Measurements from ENCODE around the gene LELP1. TPM values are rescaled to one million over a fixed set of nuclear protein-coding genes. Genes with fewer than 3 reads are reported as not detected.
"Not testable (repeated sequence)": the region's sequence is repeated elsewhere in the genome, so short reads cannot be mapped to it uniquely, and the experiment has no call there.

The LELP1 gene
- not detected in 2 replicates for total RNA-seq

DNA sequence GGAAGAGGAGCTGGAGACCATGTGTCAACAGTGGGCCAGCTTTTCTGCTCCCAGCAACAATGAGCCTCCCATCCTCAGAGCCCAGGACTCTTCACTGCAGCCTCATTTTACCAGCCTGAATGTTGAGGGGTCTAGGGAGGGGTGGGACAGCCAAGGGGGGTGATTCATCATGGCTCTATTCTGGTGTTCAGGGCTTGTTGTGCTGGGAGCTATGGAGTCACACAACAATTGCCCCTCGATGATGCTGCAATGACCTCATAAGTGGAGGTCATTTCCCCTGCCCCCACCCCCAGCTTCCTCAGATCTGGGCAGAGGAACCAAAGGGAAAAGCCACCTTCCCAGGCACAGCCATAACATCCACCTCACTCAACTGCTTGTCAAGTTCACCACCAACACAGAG, at the start of gene LELP1:
TSS of gene LELP1 (plus strand) at position 301 of the 400 bp plus-strand sequence. CDS start 1,278 bp downstream, outside the sequence.
- intact Hi-C loops (cut with micrococcal nuclease), result no loop called here

DNA sequence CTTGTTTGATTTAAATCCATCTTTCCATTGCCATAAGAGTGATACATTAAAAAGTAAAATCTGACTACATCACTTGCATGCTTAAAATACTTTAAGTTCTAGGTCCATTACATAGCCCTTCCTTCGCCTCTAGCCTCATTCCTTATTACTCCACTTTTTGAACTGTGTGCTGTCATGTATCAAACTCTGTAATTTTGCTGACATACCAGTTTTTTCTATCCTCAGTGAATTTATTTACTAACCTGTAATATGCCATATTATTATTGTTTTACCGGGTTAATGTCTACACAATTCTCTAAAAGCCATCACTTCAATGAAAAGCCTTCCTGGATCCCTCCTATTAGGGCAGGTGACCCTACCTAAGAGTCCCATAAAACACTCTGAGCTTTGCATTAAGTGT, 47.7 kb upstream of the LELP1 start:
- intact Hi-C loops (cut with micrococcal nuclease), result no loop called here

DNA sequence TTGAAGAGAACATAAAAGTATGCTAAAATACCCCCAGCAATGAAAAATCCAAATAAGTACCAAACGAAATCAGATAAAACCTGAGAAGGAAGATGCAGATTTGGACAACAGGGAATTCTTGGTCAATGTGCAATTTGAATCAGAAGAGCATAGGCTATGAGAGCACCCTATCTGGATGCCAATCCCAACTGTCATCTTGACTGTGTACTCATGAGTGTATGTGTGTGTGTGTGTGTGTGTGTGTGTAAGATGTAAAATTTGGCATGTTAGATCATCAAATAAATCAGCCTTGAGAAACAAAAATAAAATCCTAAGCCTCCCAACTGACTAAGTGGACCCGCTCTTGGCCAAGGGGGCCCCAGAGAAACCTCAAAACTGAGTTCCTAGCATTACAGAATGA, 34.5 kb upstream of the LELP1 start:
- intact Hi-C loops (cut with micrococcal nuclease), result no loop called here

DNA sequence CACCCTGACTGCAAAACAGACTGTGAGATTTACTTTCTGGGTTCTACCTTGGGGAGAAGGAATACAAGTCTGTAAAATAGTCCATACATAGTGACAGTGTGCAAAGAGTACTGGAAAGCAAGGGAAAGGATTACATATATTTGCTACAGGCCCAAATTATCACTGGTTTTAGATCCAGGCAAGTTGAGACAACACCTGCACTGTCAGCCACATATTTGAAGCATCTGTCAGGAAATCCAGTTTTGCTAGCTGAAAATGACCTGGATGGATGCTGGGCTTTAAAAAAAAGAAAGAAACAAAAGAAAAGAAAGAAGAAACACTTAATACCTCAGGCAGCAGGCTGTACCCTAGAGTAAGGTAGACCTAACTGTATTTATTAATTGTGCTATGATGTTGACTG, 28.6 kb upstream of the LELP1 start:
- intact Hi-C loops (cut with micrococcal nuclease), result no loop called here

DNA sequence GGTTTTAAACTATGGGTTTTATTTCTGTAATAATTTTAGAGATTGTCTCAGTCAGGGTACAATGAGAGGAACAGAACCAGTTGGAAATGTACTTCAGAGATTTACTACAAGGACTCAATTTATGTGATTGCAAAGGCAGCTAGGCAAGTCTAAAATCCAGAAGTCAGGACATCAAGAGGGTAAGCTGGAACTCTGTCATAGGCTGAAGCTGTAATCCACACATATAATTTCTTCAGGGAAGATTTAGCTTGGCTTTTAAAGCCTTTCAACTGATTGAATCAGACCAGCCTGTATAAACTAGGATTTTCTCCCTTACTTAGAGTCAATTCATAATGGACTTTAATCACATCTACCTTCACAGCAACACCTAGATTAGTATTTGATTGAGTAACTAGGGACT, 24.3 kb upstream of the LELP1 start:
- intact Hi-C loops (cut with micrococcal nuclease), result no loop called here

DNA sequence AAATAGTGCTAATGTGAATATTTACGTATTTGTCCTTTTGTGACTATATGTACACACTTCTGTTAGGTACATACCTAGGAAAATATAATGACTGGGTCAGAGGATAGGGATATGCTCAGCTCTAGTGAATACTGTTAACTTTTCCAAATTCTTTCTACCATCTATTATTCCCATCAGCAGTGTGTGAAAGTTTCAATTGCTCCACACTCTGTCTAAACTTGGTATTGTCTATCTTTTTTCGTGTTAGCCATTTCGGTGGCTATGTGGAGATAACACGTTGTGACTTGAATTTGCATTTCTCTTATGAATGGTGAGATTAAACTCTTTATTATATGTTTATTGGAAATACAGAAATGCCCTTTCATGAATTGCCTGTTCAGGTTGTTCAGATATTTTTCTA, 22.7 kb upstream of the LELP1 start:
- intact Hi-C loops (cut with micrococcal nuclease), result no loop called here

DNA sequence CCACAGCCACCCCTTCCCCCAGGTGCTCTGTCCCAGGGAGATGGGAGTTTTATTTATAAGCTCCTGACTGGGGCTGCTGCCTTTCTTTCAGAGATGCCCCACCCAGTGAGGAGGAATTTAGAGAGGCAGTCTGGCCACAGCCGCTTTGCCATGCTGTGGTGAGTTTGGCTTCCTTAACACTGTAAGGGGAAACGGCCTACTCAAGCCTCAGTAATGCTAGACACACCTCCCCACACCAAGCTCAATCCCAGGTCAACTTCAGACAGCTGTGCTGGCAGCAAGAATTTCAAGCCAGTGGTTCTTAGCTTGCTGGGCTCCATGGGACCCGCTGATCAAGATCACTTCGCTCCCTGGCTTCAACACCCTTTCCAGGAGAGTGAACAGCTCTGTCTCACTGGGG, 14.9 kb upstream of the LELP1 start:
- intact Hi-C loops (cut with micrococcal nuclease), result not testable (repeated sequence)

DNA sequence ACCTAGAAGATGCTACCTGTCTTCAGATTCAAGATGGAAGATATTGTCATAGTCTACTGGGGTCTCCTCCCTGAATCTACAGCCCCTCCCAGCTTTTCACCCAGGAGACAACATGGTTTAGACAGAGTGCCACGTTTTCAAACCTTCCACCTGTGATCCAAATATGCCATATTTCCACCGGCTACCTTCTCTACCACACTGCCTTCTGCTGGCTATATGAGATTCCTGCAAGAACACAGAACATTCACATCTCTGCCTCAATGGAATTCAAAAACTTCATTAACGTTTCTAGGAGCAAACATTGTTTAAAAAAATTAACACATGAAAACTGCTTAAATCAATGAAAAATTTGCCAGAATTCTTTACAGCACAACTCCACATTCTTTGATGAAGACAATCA, 12.9 kb upstream of the LELP1 start:
- intact Hi-C loops (cut with micrococcal nuclease), result no loop called here

DNA sequence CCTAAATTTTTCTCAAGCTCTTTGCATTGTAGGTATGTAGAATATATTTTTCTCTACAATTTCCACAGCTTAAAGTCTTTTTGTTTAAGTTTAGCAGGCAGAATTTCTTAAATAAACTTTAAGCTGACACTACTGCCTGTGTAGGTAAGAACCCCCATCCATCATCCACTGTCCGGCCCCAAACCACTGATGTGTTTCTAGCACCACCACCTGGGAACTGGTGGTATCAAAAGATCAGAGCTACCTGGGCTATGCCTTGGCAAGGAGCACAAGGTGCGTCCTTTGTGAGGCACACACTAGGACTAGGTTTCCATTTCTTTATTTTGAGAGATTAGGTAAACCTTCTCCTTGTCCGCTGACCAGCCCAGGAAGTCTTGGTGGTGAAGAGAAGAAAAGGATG, 10.5 kb upstream of the LELP1 start:
- intact Hi-C loops (cut with micrococcal nuclease), result no loop called here

DNA sequence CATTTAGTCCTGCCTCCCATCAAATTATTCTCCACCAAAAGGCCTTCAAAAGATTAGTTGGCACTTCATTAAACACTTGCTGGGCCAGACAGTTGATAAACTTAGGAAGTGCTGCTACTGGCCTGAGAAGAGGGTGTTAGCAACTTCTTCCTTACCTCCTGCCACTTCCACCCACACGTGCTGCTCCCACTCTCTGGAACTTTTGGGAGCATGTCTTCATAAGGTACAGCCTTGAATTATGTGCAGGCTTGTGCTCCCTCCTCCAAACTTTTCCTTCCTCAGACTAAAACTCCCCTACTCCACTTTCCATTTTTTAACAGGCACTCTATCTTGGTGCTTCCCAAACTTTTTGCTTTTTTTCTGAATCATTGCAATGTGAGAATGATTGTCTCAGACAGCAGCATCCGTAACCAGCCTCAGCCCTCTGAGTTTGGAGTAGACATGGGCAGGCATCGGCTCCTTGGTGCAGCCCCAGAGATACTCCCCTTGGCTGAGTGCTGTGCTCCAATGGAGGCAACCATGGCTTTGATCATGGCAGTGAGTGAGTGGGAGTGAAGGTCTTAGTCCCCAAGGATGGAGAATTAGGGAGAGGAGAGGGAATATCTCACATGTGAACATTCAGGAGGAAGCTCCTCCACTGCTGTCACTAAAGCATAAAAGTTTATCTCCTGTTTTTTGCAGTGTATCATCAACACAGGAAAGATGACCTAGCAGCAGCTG, 8.7 kb upstream of the LELP1 start:
- intact Hi-C loops (cut with micrococcal nuclease), result no loop called here

DNA sequence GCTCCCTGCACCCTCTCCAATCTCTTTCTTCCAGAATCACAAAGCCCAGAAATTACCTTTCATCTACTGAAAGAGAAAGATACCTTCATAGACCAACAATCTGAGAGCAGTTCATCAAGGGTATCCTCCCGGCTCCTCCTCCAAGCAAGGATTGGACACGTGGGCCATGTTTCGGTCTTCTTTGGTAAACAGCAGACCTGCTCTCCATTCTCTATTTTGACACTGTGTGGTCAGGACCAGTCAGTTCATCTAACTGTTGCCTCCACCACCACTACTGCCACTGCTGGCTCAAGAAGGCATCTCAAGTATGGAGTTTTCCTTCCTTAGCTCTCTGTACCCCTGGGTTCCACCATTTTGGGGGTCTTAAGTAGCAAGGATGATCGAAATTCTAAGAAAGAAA, 8.0 kb upstream of the LELP1 start:
- intact Hi-C loops (cut with micrococcal nuclease), result no loop called here

DNA sequence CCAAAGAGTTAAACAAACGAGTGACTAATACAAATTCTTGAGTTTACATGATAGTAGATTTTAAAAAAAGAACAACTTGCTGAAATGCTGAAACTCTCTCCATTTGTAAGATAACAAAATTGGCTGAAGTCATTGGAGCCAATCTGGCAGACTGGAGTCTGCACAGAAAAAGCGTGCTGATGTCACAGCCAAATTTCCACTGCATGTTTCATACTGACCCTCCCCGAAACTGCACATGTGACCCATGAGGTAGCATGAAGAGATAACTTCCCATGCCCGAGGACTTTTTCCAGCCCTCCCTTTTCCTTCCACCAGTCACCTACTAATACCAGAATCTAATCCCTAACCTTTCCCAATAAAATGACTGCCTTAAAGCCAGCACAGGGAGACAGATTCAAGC, 1.2 kb upstream of the LELP1 start:
- intact Hi-C loops (cut with micrococcal nuclease), result no loop called here

DNA sequence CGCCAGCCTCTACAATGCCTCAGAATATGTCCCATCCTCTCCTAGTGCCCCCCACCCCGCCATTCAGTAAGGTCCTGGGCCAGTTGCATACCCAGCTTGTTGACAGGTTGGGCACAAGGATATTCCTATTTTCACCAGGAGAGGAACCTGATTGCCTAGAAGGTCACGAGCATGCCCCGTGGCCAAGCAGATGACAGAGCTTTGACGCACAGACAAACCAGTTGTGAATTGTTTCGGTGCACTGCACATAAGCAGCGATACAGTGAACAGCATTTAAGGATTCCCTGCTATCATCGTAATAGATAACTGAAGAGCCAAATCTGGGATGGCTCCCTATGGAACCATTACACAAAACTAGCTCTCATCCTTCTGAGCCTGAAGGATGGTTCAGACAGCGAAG, 3.4 kb downstream of the LELP1 start:
- intact Hi-C loops (cut with micrococcal nuclease), result no loop called here

DNA sequence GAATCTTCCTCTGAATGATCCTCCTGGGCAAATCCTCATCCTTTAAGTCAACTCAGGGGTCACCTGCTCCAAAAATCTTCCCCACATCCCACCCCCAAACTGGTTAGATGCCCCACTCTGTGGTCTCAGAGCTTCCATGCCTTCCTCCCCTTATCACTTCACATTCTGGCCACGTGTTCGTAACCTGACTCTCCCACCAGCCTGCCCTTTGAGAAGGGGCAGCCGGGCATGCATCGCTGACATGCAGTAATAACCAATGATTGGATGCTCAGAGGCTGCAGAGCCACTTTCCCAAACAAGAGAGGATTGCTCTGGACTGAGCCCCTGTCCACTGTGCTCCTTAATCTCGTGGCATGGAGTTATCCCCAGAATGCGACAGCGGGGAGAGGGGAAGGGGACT, 7.0 kb downstream of the LELP1 start:
- intact Hi-C loops (cut with micrococcal nuclease), result no loop called here

DNA sequence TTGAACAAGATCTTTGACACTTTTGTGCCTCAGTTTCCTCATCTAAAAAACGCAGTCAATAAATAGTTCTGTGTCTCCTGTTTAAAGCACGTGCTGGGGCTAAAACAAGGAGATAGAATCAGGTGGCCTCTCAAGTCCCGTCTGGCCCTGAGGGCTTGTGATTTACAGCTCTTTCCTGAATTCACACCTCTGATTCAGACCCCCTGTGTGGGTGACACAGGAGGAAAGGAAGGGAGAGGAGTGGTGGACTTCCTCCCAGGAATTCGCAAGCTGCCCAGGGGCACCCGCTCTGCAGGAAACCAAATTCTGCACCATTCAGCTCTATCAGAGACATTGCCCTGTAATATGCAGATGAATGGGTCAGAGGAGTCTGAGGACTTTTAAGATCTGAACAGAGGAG, 9.0 kb downstream of the LELP1 start:
- intact Hi-C loops (cut with micrococcal nuclease), result no loop called here

DNA sequence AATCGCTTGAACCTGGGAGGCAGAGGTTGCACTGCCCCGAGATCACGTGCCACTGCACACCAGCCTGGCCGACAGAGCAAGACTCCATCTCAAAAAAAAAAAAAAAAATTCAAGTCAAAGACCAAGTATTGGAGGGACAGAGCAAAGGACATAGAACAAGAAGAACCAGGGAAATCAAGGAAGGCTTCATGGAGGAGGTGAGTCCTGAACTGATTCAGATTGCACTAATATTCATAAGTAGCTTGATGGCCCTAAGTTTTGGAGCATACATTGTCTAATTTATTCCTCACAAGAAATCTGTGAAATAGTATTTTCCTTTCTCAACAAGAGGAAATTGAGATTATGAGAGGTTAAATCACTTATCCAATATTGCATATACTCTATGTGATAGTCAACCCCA, 10.3 kb downstream of the LELP1 start:
- intact Hi-C loops (cut with micrococcal nuclease), result no loop called here

DNA sequence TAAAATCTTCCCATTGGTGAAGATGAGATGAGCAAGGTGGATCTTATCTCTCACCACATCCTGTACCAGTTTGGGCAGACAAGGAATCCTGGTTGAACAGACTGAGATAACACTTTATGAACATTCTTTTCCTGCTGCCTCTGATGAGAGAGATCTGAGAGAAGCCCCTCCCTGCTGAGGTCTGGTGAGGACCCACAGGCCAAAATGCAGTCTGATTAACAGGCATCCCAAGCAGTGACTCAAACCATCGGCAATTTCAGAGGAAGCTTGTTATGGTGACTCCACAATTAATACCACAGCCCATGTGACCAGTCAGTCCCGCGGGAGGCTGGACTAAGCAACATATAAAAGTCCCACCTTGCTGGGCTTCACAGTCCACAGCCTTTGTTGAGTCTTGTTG, 14.0 kb downstream of the LELP1 start, which contains the start of gene PRR9:
TSS of gene PRR9 (plus strand) at position 373 of the 400 bp plus-strand sequence. CDS start 561 bp downstream, outside the sequence.
- intact Hi-C loops (cut with micrococcal nuclease), result no loop called here

DNA sequence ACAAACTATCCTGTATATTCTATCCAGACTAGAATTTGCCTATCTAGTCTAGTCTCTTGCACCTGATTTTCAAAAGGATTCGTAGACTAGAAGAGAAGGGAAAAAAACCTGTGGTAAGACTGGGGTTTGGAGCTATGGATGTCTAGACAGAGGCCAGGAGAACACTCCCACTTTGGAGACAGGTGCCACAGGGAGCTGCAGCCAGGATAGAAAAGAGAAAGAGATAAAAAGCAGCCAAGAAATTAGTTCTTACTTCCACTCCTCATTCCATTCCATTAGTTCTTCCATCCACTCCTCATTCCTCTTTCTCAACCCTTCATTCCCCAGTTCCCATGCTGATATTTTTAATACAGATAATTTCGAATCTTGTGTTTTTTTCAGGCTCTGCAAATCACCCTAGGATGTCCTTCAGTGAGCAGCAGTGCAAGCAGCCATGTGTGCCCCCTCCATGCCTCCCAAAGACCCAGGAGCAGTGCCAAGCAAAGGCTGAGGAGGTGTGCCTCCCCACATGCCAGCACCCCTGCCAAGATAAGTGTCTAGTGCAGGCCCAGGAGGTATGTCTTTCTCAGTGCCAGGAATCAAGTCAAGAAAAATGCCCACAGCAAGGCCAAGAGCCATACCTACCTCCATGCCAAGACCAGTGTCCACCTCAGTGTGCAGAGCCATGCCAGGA, 14.7 kb downstream of the LELP1 start:
- intact Hi-C loops (cut with micrococcal nuclease), result no loop called here

DNA sequence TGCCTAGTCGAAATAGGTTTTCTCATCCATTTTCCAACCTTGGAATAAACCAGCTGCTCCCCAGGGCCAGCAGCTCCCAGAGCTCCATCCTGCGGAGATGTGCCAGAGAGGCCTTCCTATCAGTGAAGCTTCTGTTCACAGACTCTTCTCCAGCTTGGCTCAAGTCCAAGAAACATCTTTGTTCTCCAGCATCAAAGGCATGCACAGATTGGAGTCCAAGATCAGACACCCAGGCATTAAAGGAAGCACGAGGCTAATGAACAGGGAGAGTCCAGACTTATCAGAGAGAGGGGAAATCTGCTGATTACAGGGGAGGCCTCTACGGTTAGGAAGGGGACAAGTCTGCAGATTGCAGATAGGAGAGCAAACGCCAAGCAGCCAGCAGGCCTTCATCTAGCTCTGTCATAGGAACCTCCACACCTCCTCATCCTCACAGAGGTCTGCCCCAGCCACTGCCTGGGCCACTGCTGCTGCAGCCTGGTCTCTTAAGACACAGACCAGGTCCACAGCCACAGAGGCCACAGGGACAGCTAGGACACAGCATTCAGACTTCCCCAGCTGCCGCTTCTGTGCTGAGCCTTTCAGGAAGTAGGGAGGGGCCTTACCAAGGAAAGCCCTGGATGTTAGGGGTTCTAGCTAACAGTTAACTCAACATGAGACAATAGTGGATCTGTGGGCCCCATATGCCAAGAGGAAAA, 17.5 kb downstream of the LELP1 start:
- intact Hi-C loops (cut with micrococcal nuclease), result no loop called here

DNA sequence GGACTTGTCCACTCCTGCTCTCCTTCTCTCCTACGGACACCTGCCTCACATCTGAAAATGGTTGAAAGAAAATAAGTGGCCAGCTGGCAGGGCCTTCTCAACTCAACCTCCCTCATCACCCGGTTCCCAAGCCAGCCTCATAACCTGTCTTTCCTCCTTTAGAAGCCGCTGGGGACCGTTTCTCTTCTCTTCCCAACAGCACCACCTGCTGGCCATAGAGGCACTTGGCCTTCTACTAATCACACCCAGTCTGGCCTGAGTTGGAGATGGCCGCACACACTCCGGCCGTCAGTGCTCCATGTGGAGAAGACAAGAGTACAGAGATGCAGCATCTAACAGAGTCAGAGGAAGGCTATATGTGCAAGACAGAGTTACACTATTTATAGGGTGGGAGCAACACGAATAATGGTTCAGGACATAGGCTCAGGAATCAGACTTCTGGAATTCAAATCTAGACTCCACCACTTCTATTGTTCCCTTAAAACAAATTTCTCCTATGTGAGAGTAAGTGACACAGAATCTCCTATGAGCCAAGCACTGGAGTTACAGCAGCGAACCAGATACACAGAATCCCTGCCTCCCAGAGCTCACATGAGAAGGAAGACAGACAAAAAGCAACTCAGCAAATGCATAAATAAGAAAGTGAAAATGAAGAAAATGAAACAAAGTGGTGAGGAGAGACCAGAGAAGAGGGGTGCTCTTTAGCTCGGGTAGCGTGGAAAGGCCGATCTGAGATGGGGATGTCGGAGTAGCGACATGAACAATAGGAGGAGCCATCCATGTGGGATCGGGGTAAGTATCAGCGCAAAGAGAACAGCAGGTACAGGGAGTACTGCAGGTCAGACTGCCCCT, 20.0 kb downstream of the LELP1 start:
- intact Hi-C loops (cut with micrococcal nuclease), result loop anchor here (1.0 kb wide), 2 partner anchors 353 to 569 kb away; no protein-coding TSS in a partner anchor

DNA sequence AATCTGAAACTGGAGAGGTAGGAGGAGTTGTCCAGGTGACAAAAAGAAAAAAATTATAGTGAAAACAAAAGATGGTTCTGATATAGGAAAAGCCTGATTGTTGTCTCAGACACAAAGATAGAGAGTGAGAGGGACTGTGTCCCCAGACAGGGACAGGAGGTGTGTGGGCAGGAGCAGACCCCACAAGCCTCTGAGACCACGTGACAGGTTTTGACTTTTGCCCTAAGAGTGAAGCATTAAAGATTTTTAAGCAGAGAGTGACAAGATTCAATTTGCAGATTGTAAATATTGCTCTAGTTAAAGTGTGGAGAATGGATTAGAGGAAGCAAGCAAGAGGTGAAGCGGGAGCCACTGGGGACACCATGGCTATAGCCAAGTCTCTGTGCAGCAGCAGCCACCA, 24.6 kb downstream of the LELP1 start:
- intact Hi-C loops (cut with micrococcal nuclease), result no loop called here

All from T-helper 1 cell treated with Interleukin-12 subunit alpha and Interleukin-12 subunit beta and Interleukin-4 antibody, amounts not matched to agents 30 ng/mL and 1 ng/mL, for 36 hours (primary cell).